HepG2 (cell line): ENCODE data around the gene SRSF10. TPM values are rescaled to one million over a fixed set of nuclear protein-coding genes. Genes with fewer than 3 reads are reported as not detected.
A peak's percentile ranks its signal among the peaks of the same experiment; 100 is the strongest.

Experiments
- ATAC-seq: fragments of 200-7000 bp; cut with Tn5 transposase; 3 replicates; pipeline ENCODE4 v1.9.1; 2020; ENCODE audit warnings: mild to moderate bottlenecking, moderate library complexity
- BruUV-seq: library from RNA; stranded (reverse); fragments of 400-500 nt; replicated peaks from 2 replicates; lab custom pipeline; 2021; lab: Mats Ljungman, UMichigan
- CTCF ChIA-PET: fragments of 300-600 bp; formaldehyde crosslinking; extraction: SDS; loops from one replicate; lab custom pipeline; 2021; ENCODE audit warnings: low total read pairs, inconsistent platforms, low intra/inter-chr PET ratio; lab: Yijun Ruan, JAX
- POLR2A ChIA-PET: fragments of 350-600 bp; sonication (Branson Sonifier 250); formaldehyde crosslinking; loops from one replicate; lab custom pipeline; 2020; ENCODE audit warnings: antibody characterized with exemption, inconsistent platforms; lab: Yijun Ruan, JAX
- DNase-seq: peaks from one replicate; pipeline ENCODE4 v3.0.0-alpha.2; 2015; ENCODE audit warnings: low spot score
- FAIRE-seq: peaks from 3 replicates; lab custom pipeline; 2011; peaks lifted over from hg19 to GRCh38; lab: Jason Lieb, UNC
- H2AFZ ChIP-seq: one replicate; pipeline ENCODE4 v1.6.1; 2011; ENCODE audit warnings: low read length, inconsistent platforms
- H3K27ac ChIP-seq: fragments of 300-600 bp; 3 replicates; pipeline ENCODE4 v1.8.0; 2011; ENCODE audit warnings: mixed run types, mild to moderate bottlenecking, mixed read lengths, low read length, inconsistent platforms; ENCODE audit not compliant: insufficient read depth; ENCODE audit errors: extremely low read length
- H3K27me3 ChIP-seq, 2 experiments: fragments of 200-600 bp in 1 of 2; 2 replicates in 1 of 2; 3 replicates in 1 of 2; pipeline versions ENCODE4 v1.6.0 to v1.8.0; 2011; ENCODE audit warnings: low read length in 2 of 2, mild to moderate bottlenecking in 2 of 2, moderate library complexity in 2 of 2, inconsistent platforms in 1 of 2; ENCODE audit not compliant: insufficient read depth in 2 of 2, control insufficient read depth in 1 of 2
- H3K36me3 ChIP-seq, 2 experiments: fragments of 200-600 bp in 1 of 2; replicated peaks in 1 of 2; 2 replicates in 1 of 2; 3 replicates in 1 of 2; pipeline versions ENCODE4 v1.5.1 to v1.8.0; 2011; ENCODE audit warnings: low read length in 2 of 2, inconsistent platforms in 1 of 2; ENCODE audit not compliant: insufficient read depth in 2 of 2, control insufficient read depth in 1 of 2
- H3K4me1 ChIP-seq: 2 replicates; pipeline ENCODE4 v1.5.1; 2012; ENCODE audit warnings: low read length, inconsistent platforms; ENCODE audit not compliant: insufficient read depth
- H3K4me2 ChIP-seq: 2 replicates; pipeline ENCODE4 v1.6.0; 2011; ENCODE audit warnings: low read depth, low read length, inconsistent platforms
- H3K4me3 ChIP-seq, 3 experiments: fragments of 200-600 bp in 1 of 3; sonication (generic), shearing (Covaris generic) in 1 of 3; replicated peaks in 1 of 3; 2 replicates each; pipeline ENCODE4 v1.5.1; 2011 to 2016; ENCODE audit warnings: low read length in 3 of 3, inconsistent platforms in 2 of 3, low read depth in 2 of 3, mild to moderate bottlenecking in 2 of 3, control low read depth in 1 of 3, mixed read lengths in 1 of 3; ENCODE audit not compliant: insufficient read depth in 1 of 3
- H3K79me2 ChIP-seq: one replicate; pipeline ENCODE4 v1.6.1; 2011; ENCODE audit warnings: low read length, inconsistent platforms; ENCODE audit not compliant: insufficient read depth
- H3K9ac ChIP-seq: 2 replicates; pipeline ENCODE4 v1.6.0; 2011; ENCODE audit warnings: mild to moderate bottlenecking, low read depth, low read length, inconsistent platforms; ENCODE audit not compliant: insufficient read depth
- H3K9me3 ChIP-seq: 2 replicates; pipeline ENCODE4 v1.5.1; 2012; ENCODE audit warnings: mild to moderate bottlenecking, low read length
- H4K20me1 ChIP-seq: 2 replicates; pipeline ENCODE4 v1.6.0; 2011; ENCODE audit warnings: inconsistent platforms, mild to moderate bottlenecking, low read length, moderate library complexity; ENCODE audit not compliant: insufficient read depth
- ARNT ChIP-seq: fragments of 450-650 bp; IDR thresholded peaks from 2 replicates; pipeline ENCODE4 v1.6.1; 2017
- CREM ChIP-seq, 2 experiments: sonication (generic) in 1 of 2; formaldehyde crosslinking in 1 of 2; IDR thresholded peaks; 2 replicates each; pipeline versions ENCODE4 v1.4.0 to v1.6.1; 2016 to 2020; ENCODE audit warnings: antibody characterized with exemption in 1 of 2, mild to moderate bottlenecking in 1 of 2, missing genetic modification reagents in 1 of 2
- FOXA3 ChIP-seq: IDR thresholded peaks from 2 replicates; pipeline ENCODE4 v1.6.1; 2016; ENCODE audit warnings: missing genetic modification reagents, missing compliant biosample characterization
- FOXO1 ChIP-seq: sonication (generic); formaldehyde crosslinking; IDR thresholded peaks from 2 replicates; pipeline ENCODE4 v1.4.0; 2020; ENCODE audit warnings: missing genetic modification reagents
- KDM1A ChIP-seq: IDR thresholded peaks from 2 replicates; pipeline ENCODE4 v1.6.1; 2016; ENCODE audit warnings: missing compliant biosample characterization
- MATR3 ChIP-seq: sonication (generic); formaldehyde crosslinking; IDR thresholded peaks from 2 replicates; pipeline ENCODE4 v1.4.0; 2020; ENCODE audit warnings: missing genetic modification reagents
- NAIF1 ChIP-seq: sonication (generic); formaldehyde crosslinking; IDR thresholded peaks from 2 replicates; pipeline ENCODE4 v1.5.0; 2020; ENCODE audit warnings: mild to moderate bottlenecking, missing genetic modification reagents, borderline replicate concordance
- NONO ChIP-seq, 2 experiments: fragments of 450-650 bp in 1 of 2; sonication (generic) in 1 of 2; formaldehyde crosslinking in 1 of 2; IDR thresholded peaks in 1 of 2; conservative IDR thresholded peaks in 1 of 2; 2 replicates each; pipeline versions ENCODE4 v1.6.1 to v1.8.0; 2017 to 2022; ENCODE audit warnings: mild to moderate bottlenecking in 1 of 2, missing genetic modification reagents in 1 of 2, moderate library complexity in 1 of 2
- POLR2A ChIP-seq, 2 experiments: IDR thresholded peaks; 2 replicates each; pipeline ENCODE4 v1.6.1; 2011; ENCODE audit warnings: low read depth in 2 of 2, low read length in 2 of 2, mild to moderate bottlenecking in 1 of 2, moderate library complexity in 1 of 2; ENCODE audit not compliant: insufficient read depth in 1 of 2
- RARA ChIP-seq: IDR thresholded peaks from 2 replicates; pipeline ENCODE4 v1.6.1; 2016; ENCODE audit warnings: missing genetic modification reagents, missing compliant biosample characterization
- SP140L ChIP-seq: sonication (generic); formaldehyde crosslinking; IDR thresholded peaks from 2 replicates; pipeline ENCODE4 v1.4.0; 2020; ENCODE audit warnings: missing genetic modification reagents, borderline replicate concordance
- TOE1 ChIP-seq: sonication (generic); formaldehyde crosslinking; IDR thresholded peaks from 2 replicates; pipeline ENCODE4 v1.4.0; 2020; ENCODE audit warnings: mild to moderate bottlenecking, missing genetic modification reagents
- ZFY ChIP-seq: sonication (generic); formaldehyde crosslinking; IDR thresholded peaks from 2 replicates; pipeline ENCODE4 v1.4.0; 2020; ENCODE audit warnings: missing genetic modification reagents
- ZNF274 ChIP-seq: sonication (generic); formaldehyde crosslinking; IDR thresholded peaks from 2 replicates; pipeline ENCODE4 v1.5.1; 2020; ENCODE audit warnings: mild to moderate bottlenecking, missing genetic modification reagents
- ZNF292 ChIP-seq: sonication (generic); formaldehyde crosslinking; IDR thresholded peaks from 2 replicates; pipeline ENCODE4 v1.8.1; 2022; ENCODE audit warnings: mild to moderate bottlenecking, low read depth, missing genetic modification reagents, borderline replicate concordance
- ZNF33B ChIP-seq: sonication (generic); formaldehyde crosslinking; IDR thresholded peaks from 2 replicates; pipeline ENCODE4 v1.5.1; 2020; ENCODE audit warnings: mild to moderate bottlenecking, missing genetic modification reagents
- ZNF839 ChIP-seq: sonication (generic); formaldehyde crosslinking; IDR thresholded peaks from 2 replicates; pipeline ENCODE4 v1.4.0; 2020; ENCODE audit warnings: missing genetic modification reagents, mild to moderate bottlenecking, borderline replicate concordance
- WGBS: methylation state at CpG from one replicate; pipeline ENCODE4 v1.1.6; 2017; ENCODE audit warnings: low lambda C conversion rate; 5-methylcytosine and 5-hydroxymethylcytosine counted together
- in situ Hi-C: cut with HindIII; loops from 2 replicates; pipeline ENCODE4 v1.10.0; 2017; ENCODE audit warnings: low pct_unique_long_range_greater_than_20kb; ENCODE audit not compliant: extremely low pct_ligation_motif_present
- intact Hi-C: fragments of 100-400 bp; cut with micrococcal nuclease; formaldehyde crosslinking; loops from one replicate; pipeline ENCODE4 v1.10.0; 2022; ENCODE audit not compliant: unreplicated experiment
- polyA plus RNA-seq, 8 experiments: library from polyadenylated mRNA; depleted of rRNA in 3 of 8; stranded (reverse) in 7 of 8; unstranded in 1 of 8; fragments of >200 nt; fragmentation: Illumina TruSeq in 4 of 8; extraction: Trizol in 4 of 8; gene quantifications; 2 replicates each; pipeline versions ENCODE4 v1.2.1 to v1.2.3, GENCODE V29; 2011 to 2016; ENCODE audit warnings: low read depth in 4 of 8, missing spikeins in 1 of 8, mixed read lengths in 1 of 8; ENCODE audit not compliant: insufficient read depth in 1 of 8
- total RNA-seq, 5 experiments: library from RNA; depleted of rRNA; stranded (reverse); fragments of >200 nt; fragmentation: Illumina TruSeq; extraction: Trizol; gene quantifications; 2 replicates each; pipeline ENCODE4 v1.2.3, GENCODE V29; 2016; ENCODE audit warnings: low read depth in 1 of 5
- TF ChIP-seq, protein P1 (sequence below): sonication (generic); formaldehyde crosslinking; IDR thresholded peaks from 2 replicates; pipeline ENCODE4 v1.4.0; 2020; ENCODE audit warnings: missing genetic modification reagents, borderline replicate concordance
- TF ChIP-seq, protein P2 (sequence below): sonication (generic); formaldehyde crosslinking; IDR thresholded peaks from 2 replicates; pipeline ENCODE4 v1.8.1; 2023; ENCODE audit warnings: mild to moderate bottlenecking, inconsistent platforms, moderate library complexity, missing genetic modification reagents, borderline replicate concordance

SRSF10 gene
- total and polyA plus RNA-seq, 2 of the 13 experiments (the other 11 are each of a cell fraction or from before 2014, with no cell fraction given): 126 to 186 TPM

DNA sequence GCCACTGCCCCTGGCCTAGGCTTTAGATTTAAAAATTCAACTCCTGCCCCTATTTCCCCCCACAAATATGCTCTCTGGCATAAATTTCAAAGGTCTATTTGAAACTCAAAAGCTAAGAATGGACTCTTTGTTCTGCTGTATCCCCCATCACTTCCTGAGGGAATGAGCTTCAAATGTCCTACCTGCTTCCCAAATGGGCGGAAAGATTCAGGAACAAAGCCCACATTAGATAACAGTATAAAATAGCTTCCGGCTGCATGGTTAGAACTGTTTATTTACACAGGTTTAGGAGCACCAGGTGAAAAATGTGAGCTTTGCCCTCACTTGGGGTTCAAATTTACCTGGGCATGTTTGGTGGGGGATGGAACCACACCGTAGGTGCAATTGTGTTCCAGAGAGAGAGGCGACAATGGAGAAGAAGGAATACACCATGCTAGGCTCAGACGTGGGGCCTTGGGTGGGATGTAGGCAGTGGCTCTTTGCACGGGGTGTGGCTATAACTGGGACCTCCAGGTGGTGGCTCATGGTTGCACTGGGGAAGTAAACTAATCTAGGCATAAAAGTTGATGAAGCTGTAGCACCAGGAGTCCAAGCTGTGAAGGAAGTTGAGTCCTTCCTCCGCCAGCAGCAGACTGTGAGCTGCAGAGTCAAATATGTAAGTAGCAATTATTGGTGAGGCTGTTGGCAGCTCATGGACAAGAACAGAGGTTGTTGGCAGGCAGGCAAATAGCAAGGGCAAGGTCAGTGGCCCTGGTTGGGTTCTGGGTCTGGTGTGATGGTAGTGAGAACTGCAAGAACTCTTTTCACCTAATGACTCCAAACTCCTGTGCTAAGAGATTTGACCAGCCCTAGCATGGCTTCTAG lies 41.5 kb upstream of the SRSF10 start:
- H3K9ac ChIP-seq: peak overlapping the region; percentile 92
- in situ Hi-C loops: loop anchor here (5.0 kb wide), 1 partner anchor 44 kb away; no protein-coding TSS in a partner anchor
- H3K4me3 ChIP-seq: peak overlapping the region; percentile 45 to 71 (median 58)
- H2AFZ ChIP-seq: no peak overlapping the region
- TSS peak; percentile 77 for BruUV-seq
- peak overlapping the region; percentile 93 for H3K4me2 ChIP-seq
- 0 out of 5 replicates have a peak, but pooled peaks cover 0 to 6% of the 10 kb centered on the region in 2 experiments for H3K36me3 ChIP-seq
- ChIA-PET POLR2A (interaction anchor here (0.6 to 4.1 kb wide), 25 partner anchors 9 to 278 kb away, joined by 3 to 63 read pairs (median 5); partner anchors contain the start of genes GALE, HMGCL, LYPLA2 and MYOM3), CTCF (no interaction called here)
- H3K27ac ChIP-seq: peak overlapping the region; percentile 98
- peak; percentile 99 for DNase-seq
- H3K27me3 ChIP-seq: no peaks in the 10 kb centered on the region; a peak in 1 of 5 replicates
- peak; percentile 69 for ATAC-seq
- WGBS: 3% methylated on average over 7 of the region's 7 CpGs
- peak; percentile 89 for FAIRE-seq
- H3K4me1 ChIP-seq: peaks cover 95% of the 10 kb centered on the region
- peaks cover 20% of the 10 kb centered on the region for H3K79me2 ChIP-seq
- intact Hi-C loops: loop anchor here (2.0 kb wide), 2 partner anchors 19 to 41 kb away; partner anchors contain the start of gene SRSF10
- no peaks in the 10 kb centered on the region for H3K9me3 ChIP-seq
- no peaks in the 10 kb centered on the region for H4K20me1 ChIP-seq
- TF ChIP-seq ARNT (no peak), SP140L (CRISPR knock-in tag) (no peak), KDM1A (peak; percentile 62; the same call in 1 of the 2 replicates), NONO (IDR thresholded peaks at IDR 0.05) (no peak), NONO (CRISPR knock-in tag; conservative IDR thresholded peaks at IDR 0.05) (peak; percentile 68), FOXA3 (CRISPR knock-in tag) (peak; percentile 94), ZNF839 (CRISPR knock-in tag) (no peak), ZNF274 (CRISPR knock-in tag) (peak; percentile 76; the same call in 1 of the 2 replicates), NAIF1 (CRISPR knock-in tag) (no peak), ZNF33B (CRISPR knock-in tag) (no peak), MATR3 (CRISPR knock-in tag) (no peak), POLR2A (IDR thresholded peaks at IDR 0.05; ENCODE audit: insufficient read depth in 1 of 2, low read depth in 2 of 2, low read length in 2 of 2) (peak; percentile 55 to 75; a peak in 3 of 4 replicates), ZFY (CRISPR knock-in tag) (peak; percentile 11), CREM (IDR thresholded peaks at IDR 0.05) (peak; percentile 94), CREM (CRISPR knock-in tag; IDR thresholded peaks at IDR 0.05) (no peak), TOE1 (CRISPR knock-in tag) (no peak), FOXO1 (CRISPR knock-in tag) (peak; percentile 95), ZNF292 (CRISPR knock-in tag) (peak; percentile 38; the same call in 1 of the 2 replicates), RARA (CRISPR knock-in tag) (peak; percentile 93)
- TF ChIP-seq, protein P1, sequence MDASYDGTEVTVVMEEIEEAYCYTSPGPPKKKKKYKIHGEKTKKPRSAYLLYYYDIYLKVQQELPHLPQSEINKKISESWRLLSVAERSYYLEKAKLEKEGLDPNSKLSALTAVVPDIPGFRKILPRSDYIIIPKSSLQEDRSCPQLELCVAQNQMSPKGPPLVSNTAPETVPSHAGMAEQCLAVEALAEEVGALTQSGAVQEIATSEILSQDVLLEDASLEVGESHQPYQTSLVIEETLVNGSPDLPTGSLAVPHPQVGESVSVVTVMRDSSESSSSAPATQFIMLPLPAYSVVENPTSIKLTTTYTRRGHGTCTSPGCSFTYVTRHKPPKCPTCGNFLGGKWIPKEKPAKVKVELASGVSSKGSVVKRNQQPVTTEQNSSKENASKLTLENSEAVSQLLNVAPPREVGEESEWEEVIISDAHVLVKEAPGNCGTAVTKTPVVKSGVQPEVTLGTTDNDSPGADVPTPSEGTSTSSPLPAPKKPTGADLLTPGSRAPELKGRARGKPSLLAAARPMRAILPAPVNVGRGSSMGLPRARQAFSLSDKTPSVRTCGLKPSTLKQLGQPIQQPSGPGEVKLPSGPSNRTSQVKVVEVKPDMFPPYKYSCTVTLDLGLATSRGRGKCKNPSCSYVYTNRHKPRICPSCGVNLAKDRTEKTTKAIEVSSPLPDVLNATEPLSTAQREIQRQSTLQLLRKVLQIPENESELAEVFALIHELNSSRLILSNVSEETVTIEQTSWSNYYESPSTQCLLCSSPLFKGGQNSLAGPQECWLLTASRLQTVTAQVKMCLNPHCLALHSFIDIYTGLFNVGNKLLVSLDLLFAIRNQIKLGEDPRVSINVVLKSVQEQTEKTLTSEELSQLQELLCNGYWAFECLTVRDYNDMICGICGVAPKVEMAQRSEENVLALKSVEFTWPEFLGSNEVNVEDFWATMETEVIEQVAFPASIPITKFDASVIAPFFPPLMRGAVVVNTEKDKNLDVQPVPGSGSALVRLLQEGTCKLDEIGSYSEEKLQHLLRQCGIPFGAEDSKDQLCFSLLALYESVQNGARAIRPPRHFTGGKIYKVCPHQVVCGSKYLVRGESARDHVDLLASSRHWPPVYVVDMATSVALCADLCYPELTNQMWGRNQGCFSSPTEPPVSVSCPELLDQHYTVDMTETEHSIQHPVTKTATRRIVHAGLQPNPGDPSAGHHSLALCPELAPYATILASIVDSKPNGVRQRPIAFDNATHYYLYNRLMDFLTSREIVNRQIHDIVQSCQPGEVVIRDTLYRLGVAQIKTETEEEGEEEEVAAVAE: peak; percentile 70
- TF ChIP-seq, protein P2, sequence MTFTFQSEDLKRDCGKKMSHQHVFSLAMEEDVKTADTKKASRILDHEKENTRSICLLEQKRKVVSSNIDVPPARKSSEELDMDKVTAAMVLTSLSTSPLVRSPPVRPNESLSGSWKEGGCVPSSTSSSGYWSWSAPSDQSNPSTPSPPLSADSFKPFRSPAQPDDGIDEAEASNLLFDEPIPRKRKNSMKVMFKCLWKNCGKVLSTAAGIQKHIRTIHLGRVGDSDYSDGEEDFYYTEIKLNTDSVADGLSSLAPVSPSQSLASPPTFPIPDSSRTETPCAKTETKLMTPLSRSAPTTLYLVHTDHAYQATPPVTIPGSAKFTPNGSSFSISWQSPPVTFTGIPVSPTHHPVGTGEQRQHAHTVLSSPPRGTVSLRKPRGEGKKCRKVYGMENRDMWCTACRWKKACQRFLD (CRISPR knock-in tag): no peak; the same call in 1 of the 2 replicates
